Measurements from ENCODE around the gene SS18L1.

The SS18L1 gene

GRCh38 chr20:62135573-62136266 is 7.8 kb upstream of the SS18L1 start:
- ChIA-PET POLR2A (ENCODE audit: low non-redundant PET) (interaction anchor here (0.5 to 1.3 kb wide), 5 partner anchors 9 to 511 kb away, joined by 3 to 4 read pairs (median 3); partner anchors contain the start of gene LSM14B), CTCF (interaction anchor here (0.6 to 3.1 kb wide), 8 partner anchors 8 to 137 kb away, joined by 3 to 20 read pairs (median 5); no protein-coding TSS in a partner anchor)
- H3K27ac ChIP-seq, result peak overlapping the region; percentile 45
- TF ChIP-seq CTCF (conservative IDR thresholded peaks at IDR 0.05; ENCODE audit: low read depth), result no peak
- no peak for DNase-seq (ENCODE audit: low spot score)

- peak; percentile 98 for TF ChIP-seq CTCF (conservative IDR thresholded peaks at IDR 0.05; ENCODE audit: low read depth)
- H3K27ac ChIP-seq, result peak overlapping the region; percentile 56
- CTCF ChIA-PET, result interaction anchor here (0.6 to 3.1 kb wide), 9 partner anchors 8 to 136 kb away, joined by 3 to 20 read pairs (median 5); no protein-coding TSS in a partner anchor
- POLR2A ChIA-PET (ENCODE audit: low non-redundant PET), result interaction anchor here (0.5 kb wide), 1 partner anchor 130 kb away, joined by 3 read pairs; no protein-coding TSS in a partner anchor
- DNase-seq (ENCODE audit: low spot score), result peak; percentile 64
Measured at GRCh38 chr20:62136283-62137091, 7.1 kb upstream of the SS18L1 start.

GRCh38 chr20:62137092-62137384 is 6.5 kb upstream of the SS18L1 start:
- ChIA-PET CTCF (interaction anchor here (0.9 to 2.4 kb wide), 4 partner anchors 8 to 126 kb away, joined by 4 to 13 read pairs (median 9); no protein-coding TSS in a partner anchor), POLR2A (ENCODE audit: low non-redundant PET) (no interaction called here)
- peak overlapping the region; percentile 56 for H3K27ac ChIP-seq
- peak; percentile 78 for TF ChIP-seq CTCF (conservative IDR thresholded peaks at IDR 0.05; ENCODE audit: low read depth)
- no peak for DNase-seq (ENCODE audit: low spot score)

- no peak for DNase-seq (ENCODE audit: low spot score)
- peak overlapping the region; percentile 56 for H3K27ac ChIP-seq
- ChIA-PET CTCF (interaction anchor here (0.7 to 2.4 kb wide), 5 partner anchors 12 to 127 kb away, joined by 3 to 13 read pairs (median 4); no protein-coding TSS in a partner anchor), POLR2A (ENCODE audit: low non-redundant PET) (interaction anchor here (0.7 kb wide), 1 partner anchor 12 kb away, joined by 5 read pairs; no protein-coding TSS in a partner anchor)
- TF ChIP-seq CTCF (conservative IDR thresholded peaks at IDR 0.05; ENCODE audit: low read depth), result no peak
Measured at GRCh38 chr20:62137478-62138203, 5.9 kb upstream of the SS18L1 start.

GRCh38 chr20:62138204-62138543 is 5.4 kb upstream of the SS18L1 start:
- peak overlapping the region; percentile 56 for H3K27ac ChIP-seq
- no peak for TF ChIP-seq CTCF (conservative IDR thresholded peaks at IDR 0.05; ENCODE audit: low read depth)
- ChIA-PET POLR2A (ENCODE audit: low non-redundant PET) (interaction anchor here (0.7 to 1.3 kb wide), 2 partner anchors 12 to 14 kb away, joined by 3 to 5 read pairs; no protein-coding TSS in a partner anchor), CTCF (interaction anchor here (0.7 to 1.7 kb wide), 4 partner anchors 14 to 127 kb away, joined by 3 to 9 read pairs (median 4); no protein-coding TSS in a partner anchor)
- DNase-seq (ENCODE audit: low spot score), result no peak

Measured in RWPE1 (cell line).